H54 (cell line): ENCODE data around the gene ODAD4.

Source experiments
- DNase-seq: peaks from one replicate; pipeline ENCODE4 v3.0.0; 2011; ENCODE audit warnings: low spot score, mixed read lengths; ENCODE audit not compliant: insufficient read length
- FAIRE-seq: peaks from 3 replicates; lab custom pipeline; 2011; peaks lifted over from hg19 to GRCh38; lab: Jason Lieb, UNC
- POLR2A ChIP-seq: IDR thresholded peaks from 2 replicates; pipeline ENCODE4 v1.6.1; 2011; ENCODE audit warnings: low read depth, mild to moderate bottlenecking, low read length

Gene ODAD4

DNA sequence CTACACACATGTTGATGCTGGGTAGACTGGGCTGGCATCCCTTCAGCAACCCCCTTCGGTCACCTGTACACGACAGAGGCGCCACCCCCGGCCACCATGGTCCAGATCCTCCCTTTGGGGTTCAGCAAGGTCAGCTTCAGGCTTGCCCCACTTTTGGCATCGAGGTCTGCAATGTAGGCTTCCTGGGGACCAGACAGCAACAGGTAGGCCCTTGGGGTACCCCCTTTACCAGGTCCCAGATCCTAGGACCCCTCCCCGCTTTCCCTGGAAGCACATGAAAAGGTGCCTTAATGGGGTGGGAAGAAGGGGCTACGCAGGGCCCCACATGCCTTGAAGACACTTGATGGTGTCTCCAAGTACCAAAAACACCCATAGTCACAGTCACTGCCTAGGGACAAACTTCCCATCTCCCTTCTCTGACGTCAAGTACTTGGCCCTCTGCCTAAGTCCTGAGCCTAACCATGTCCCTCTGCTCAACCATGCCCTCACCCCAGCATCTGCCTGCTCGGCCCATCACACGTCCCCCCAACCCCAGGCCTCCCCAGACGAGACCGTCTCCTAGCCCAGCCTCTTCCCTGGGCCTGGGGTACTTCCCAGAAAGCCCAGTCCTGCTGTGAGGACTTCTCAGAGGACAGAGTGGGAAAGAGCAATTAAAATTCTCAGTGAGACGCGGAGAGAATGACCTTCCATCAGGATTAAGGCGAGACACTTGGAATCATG is 23.8 kb upstream of the ODAD4 start:
- TF ChIP-seq POLR2A = no peak
- FAIRE-seq = no peak
- DNase-seq = no peak

DNA sequence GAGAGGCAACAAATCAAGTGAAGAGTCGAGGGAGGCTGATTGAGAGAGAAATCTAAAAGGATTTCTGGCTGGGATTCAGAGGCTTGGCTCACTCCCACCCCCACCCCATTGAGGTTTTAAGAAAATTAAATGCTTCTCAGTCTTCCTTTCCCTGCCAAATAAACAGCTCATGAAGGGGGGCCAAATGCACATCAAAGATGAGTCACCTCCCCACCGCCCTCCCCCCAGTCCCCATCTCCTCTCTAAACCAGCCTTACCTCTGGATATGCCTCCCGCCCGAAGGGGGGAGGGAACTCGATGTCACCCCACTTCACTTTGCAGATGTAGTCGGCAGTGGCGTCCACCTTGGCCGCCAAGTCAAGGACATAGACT is 23.2 kb upstream of the ODAD4 start:
- TF ChIP-seq POLR2A = no peak
- DNase-seq (no peak), FAIRE-seq (no peak)

- DNase-seq (peak; percentile 59), FAIRE-seq (no peak)
- TF ChIP-seq POLR2A = no peak
Measured at GRCh38 chr17:41907633-41908539, 22.5 kb upstream of the ODAD4 start.

GRCh38 chr17:41909088-41909487 is 21.3 kb upstream of the ODAD4 start:
- DNase-seq = no peak
- TF ChIP-seq POLR2A = no peak
- no peak for FAIRE-seq

DNA sequence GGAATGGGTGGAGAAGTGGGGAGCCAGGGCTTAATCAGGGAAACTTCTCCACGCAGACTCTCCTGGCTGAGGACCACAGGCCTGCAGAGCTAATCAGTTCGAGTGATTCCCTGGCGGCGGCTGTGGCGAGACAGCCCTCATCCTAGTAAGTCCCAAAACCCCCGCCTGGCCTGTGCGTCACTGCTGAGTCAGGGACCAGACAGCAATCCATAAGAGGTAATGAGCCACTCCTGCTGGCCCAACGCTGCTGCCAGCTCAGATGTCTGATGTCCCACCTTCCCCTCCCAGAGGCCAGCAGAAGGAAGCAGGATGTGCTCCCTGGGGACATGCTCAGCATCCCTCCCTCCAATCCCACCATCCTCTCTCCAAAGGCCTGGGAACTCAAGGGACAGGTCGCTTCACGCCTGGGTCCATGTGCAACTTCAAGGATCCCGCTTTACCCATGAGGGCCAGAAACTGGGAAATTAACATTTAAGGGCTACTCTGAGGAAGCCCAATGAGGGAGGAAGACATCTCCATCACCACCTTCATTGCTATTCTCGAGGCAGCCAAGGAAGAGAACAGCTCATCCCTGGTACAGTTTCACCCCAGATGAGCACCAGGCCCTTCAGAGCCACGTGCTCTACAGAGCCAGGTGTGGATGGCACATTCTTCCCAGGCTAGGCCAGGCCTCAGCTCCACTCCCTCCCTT is 19.6 kb upstream of the ODAD4 start:
- DNase-seq = peak; percentile 94
- no peak for FAIRE-seq
- TF ChIP-seq POLR2A = no peak

DNA sequence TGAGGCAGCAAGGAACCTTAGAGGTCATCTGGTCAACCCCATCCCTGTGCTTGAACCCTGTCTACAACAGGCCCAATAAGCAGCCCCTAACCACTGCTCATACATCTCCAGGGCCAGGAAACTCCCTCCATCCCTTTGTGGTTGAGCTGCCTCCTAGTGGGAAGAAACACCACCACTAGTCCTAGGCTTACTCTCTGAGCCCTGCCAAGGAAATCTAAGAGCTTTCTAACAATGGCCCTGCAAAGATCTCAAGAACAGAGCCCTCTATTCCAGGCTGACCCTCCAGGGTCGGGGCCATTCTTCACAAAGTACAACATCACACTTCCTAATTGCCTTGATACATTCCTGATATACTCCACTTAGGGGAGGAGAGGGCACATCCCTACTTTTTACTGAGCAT is 17.5 kb upstream of the ODAD4 start:
- FAIRE-seq = no peak
- no peak for TF ChIP-seq POLR2A
- no peak for DNase-seq

DNA sequence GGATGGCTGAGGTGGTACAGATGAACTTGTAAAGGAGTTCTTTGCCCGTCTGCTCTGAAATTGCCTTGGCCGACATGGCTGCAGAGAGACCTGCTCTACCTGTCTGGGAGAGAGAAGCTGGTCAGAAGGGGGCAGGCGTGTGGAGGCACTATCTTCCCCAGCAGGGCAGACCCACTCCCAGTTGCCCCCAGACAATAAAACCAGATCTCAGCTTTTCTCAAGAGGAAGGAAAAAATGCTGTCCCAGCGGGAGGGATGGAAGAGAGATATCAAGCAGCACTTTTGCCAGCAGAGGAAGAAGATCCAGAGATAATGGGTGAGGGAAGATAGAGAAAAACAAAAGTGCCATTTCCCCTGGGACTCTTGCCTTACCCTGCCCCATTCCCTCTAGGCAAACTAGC is 16.6 kb upstream of the ODAD4 start:
- TF ChIP-seq POLR2A = no peak
- no peak for FAIRE-seq
- DNase-seq = no peak

GRCh38 chr17:41914358-41914766 is 16.1 kb upstream of the ODAD4 start:
- FAIRE-seq = no peak
- TF ChIP-seq POLR2A = no peak
- DNase-seq = no peak

DNA sequence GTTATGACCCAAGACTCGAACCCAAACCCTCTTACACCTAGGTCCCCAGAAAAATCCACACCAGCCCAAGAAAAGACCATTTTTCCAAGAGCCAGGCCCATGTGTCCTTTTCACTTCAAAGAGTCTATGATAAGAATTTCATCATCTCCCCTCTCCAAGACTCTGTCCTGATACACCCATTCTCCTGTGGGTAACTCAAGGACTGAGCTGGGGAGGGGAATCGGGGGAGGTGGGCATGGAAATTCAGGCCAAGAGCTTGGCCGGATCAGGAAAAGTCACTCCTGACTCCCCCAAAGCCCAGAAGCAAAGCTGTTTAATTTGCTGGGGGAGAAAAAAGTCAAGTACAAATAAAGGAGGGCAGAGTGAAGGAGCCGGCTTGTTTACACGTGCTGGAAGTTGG is 15.4 kb upstream of the ODAD4 start:
- no peak for DNase-seq
- FAIRE-seq = no peak
- no peak for TF ChIP-seq POLR2A

GRCh38 chr17:41915566-41915965 is 14.9 kb upstream of the ODAD4 start:
- DNase-seq = no peak
- no peak for FAIRE-seq

GRCh38 chr17:41917192-41917591 is 13.2 kb upstream of the ODAD4 start:
- DNase-seq = no peak
- FAIRE-seq = no peak
- no peak for TF ChIP-seq POLR2A

More at GRCh38 chr17:41915566-41915965, 14.9 kb upstream of the ODAD4 start:
- no peak for TF ChIP-seq POLR2A

DNA sequence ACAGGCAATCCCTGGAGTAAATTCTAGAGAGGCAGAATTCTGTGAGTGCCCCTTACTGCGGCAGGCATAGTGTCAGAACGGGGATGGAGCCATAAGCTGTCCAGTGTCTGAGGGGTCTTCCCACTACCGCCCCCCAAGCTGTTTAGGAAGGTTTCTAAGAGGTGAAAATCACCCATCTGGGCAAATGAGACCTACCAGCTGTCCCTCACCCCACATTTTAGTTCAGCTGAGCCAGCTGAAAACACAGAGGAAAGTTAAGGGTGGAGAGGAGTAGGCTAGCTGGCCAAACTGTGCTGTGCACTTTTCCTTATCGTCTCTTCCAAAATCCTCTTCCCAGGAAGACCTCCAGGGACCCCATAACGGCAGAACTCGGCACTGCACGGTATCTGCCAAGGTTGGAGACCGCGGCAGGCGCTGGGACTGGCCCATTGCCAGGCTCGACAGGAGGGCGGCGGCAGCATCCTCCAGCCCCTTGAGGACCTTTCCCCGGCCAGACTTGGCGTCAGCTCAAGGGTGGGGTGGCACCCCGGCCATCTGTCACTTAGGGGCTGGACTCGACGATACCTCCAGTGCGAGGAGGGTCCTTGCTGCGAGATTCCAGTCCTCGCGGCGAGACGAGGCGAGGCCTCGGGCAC is 12.6 kb upstream of the ODAD4 start:
- DNase-seq = no peak
- no peak for FAIRE-seq

GRCh38 chr17:41918314-41919164 is 11.9 kb upstream of the ODAD4 start, which contains the start of gene ACLY:
TSS of gene ACLY (minus strand) at chr17:41918951. CDS start at chr17:41913873, 5,078 bp downstream.
- DNase-seq (peak; percentile 96), FAIRE-seq (no peak)
- peak; percentile 97 for TF ChIP-seq POLR2A

More for the DNA sequence above, 12.6 kb upstream of the ODAD4 start:
- TF ChIP-seq POLR2A = peak; percentile 26; the same call in 1 of the 2 replicates
